Measurements from ENCODE around the gene HMCN1.

HMCN1 gene

DNA sequence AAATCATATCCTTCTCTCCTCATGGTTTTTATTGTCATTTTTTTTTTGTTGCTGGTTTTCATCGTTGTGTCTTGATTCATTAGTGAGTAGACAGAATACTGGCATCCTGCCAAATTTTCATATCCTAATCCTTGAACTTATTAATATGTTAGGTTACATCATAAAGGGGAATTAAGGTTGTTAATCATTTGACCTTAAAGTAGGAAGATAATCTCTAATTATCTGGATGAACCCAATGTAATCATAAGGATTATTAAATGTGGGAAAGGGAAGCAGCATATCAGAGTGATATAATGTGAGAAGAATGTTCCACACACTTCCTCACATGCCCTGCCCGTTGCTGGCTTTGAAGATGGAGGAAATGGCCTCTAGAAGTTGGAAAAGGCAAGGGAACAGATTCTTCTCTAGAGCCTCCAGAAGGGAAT, 299.7 kb downstream of the HMCN1 start:
- TF ChIP-seq ZFX (IDR thresholded peaks at IDR 0.05): no peak
- TF ChIP-seq CTCF (conservative IDR thresholded peaks at IDR 0.05): no peak
- no peak overlapping the region for H3K27ac ChIP-seq

GRCh38 chr1:186042230-186042629, 308.0 kb downstream of the HMCN1 start:
- no peak overlapping the region for H3K27ac ChIP-seq
- TF ChIP-seq CTCF (conservative IDR thresholded peaks at IDR 0.05) (no peak), ZFX (IDR thresholded peaks at IDR 0.05) (no peak)

DNA sequence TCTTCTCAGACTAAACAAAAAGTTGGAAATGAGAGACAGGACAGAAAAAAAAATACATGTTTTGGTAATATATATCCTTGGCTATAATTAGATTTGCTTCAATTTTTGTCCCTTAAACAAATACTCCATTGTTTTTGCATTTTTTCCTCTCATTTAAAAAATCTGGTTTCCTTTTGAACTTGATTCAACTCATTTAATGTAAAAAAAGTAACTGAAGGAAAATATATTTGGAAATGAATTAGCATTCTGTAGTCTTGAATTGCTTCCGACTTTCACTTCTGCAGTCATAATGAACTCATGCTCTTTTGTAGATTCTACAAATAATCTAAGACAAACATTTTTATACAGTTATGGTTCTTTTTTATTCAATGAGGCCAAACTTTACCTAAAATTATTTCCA, 309.1 kb downstream of the HMCN1 start:
- no peak for TF ChIP-seq CTCF (conservative IDR thresholded peaks at IDR 0.05)
- no peak for TF ChIP-seq ZFX (IDR thresholded peaks at IDR 0.05)

DNA sequence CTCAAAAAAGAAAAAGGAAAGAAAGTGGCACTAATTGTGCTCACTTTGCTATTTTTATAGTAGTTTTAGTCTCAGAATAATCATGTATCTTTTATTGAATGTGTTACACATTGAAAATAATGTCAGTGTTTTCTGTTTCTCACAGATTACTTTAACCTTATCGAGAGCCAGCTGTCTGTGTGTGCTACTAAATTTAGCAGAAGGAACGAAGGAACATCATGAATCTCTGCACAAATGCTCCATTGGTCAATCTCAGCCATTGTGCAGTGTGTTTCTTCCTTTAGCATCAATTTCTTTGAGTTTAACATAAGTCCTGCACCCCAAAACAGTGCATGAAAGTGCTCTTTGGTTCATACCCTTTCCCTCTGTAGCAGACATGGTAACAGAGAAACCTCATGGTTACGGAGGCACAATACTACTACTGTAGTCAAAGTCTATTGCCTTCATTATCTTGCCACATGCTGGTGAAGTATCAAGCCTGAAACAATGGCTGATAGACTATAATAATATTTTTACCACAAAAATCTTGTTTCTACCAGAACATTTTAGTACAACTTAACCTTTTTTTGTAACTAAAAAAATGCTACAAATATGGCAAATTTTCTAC, 310.0 kb downstream of the HMCN1 start:
- no peak for TF ChIP-seq ZFX (IDR thresholded peaks at IDR 0.05)
- TF ChIP-seq CTCF (conservative IDR thresholded peaks at IDR 0.05): no peak
- H3K27ac ChIP-seq: no peak overlapping the region

More for the DNA sequence above, 309.1 kb downstream of the HMCN1 start:
- H3K27ac ChIP-seq: no peak overlapping the region

DNA sequence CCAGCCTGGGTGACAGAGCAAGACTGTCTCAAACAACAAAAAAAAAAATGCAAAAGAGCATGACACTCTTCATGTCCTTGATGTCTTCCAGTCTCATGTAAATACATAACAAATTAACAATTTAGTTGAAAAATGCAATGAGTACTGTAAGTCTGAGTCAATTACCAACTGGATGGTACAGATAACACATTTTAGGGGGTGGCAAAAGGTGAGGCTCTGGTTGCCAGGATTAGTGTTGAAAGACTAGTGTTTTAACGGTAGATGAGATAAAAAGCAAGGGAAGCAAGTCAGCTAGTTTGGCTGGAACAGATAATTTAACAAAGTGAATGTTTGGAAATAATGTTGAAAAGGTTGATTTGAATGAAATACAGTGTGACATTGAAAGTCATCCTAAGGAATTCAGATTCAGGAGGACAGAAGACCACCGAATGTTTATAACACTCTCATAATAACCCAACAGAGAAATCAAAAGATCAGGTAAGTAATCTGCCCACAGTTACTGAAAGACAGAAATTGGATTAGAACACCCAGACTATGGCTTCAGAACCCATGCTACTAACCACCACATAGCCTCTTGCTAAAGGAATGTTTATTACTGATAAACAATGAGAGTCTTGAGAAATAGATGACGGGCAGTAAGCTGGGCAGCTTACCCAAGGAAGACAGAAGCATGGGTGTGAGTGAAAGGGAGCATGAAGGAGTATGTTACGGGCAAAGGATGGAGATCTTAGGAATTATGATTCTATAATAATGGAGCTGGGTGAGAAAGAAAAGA, 312.4 kb downstream of the HMCN1 start:
- TF ChIP-seq CTCF (conservative IDR thresholded peaks at IDR 0.05) (no peak), ZFX (IDR thresholded peaks at IDR 0.05) (no peak)
- no peak overlapping the region for H3K27ac ChIP-seq

DNA sequence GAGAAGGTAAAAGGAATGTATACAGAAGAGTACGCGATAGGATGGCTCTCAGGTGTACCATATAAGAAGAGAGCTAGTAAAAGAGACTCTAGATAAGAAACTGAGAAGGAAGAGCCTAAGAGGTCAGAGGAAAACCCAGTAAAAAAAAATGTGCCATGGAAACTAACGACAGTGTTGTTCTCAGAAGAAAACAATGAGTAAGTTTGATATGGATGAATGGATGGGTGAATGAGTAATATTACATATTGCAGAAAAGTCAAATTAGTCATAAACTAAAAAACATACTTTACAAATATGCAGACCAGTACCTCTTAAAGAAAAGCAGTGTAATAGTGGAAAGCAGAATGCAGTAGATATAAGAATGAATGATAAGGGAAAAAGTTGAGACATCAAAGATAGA, 316.2 kb downstream of the HMCN1 start:
- no peak overlapping the region for H3K27ac ChIP-seq
- no peak for TF ChIP-seq CTCF (conservative IDR thresholded peaks at IDR 0.05)
- TF ChIP-seq ZFX (IDR thresholded peaks at IDR 0.05): no peak

- no peak overlapping the region for H3K27ac ChIP-seq
- TF ChIP-seq ZFX (IDR thresholded peaks at IDR 0.05) (no peak), CTCF (conservative IDR thresholded peaks at IDR 0.05) (no peak)
Observed at GRCh38 chr1:186054003-186054402, 319.8 kb downstream of the HMCN1 start.

Measured in C4-2B (cell line).